Measurements from ENCODE around the gene TMEM238.

GRCh38 chr19:55355213-55355821 lies 28.8 kb downstream of the TMEM238 start:
- TF ChIP-seq CTCF (IDR thresholded peaks at IDR 0.05; ENCODE audit: insufficient read depth, low read length, poor library complexity, severe bottlenecking): no peak
- no peak for TF ChIP-seq EZH2phosphoT487 (conservative IDR thresholded peaks at IDR 0.05; ENCODE audit: low read length)

Measured in SU-DHL-6 (cell line).